ENCODE data around the gene SUCLA2. TPM values are rescaled to one million over a fixed set of nuclear protein-coding genes. Genes with fewer than 3 reads are reported as not detected.

SUCLA2 gene
- total RNA-seq, 1 experiment from 2014 or later, result 53.9 TPM

- no peak overlapping the region for H3K27ac Mint-ChIP-seq
- no peak for DNase-seq
- H2BK20ac ChIP-seq (ENCODE audit: low read depth, low read length, poor library complexity, severe bottlenecking), result no peak overlapping the region
Observed at GRCh38 chr13:48018637-48019036, 17.6 kb upstream of the SUCLA2 start.

More at GRCh38 chr13:48018637-48019036, 17.6 kb upstream of the SUCLA2 start:
- no peaks in the 10 kb centered on the region for H3K79me2 ChIP-seq (ENCODE audit: insufficient read depth, low read length)
- no peak overlapping the region for H4K8ac ChIP-seq (replicated peaks; ENCODE audit: insufficient read length, low read depth, low read length)
- H3K4me2 ChIP-seq (ENCODE audit: insufficient read depth, insufficient read length, low read length), result no peak overlapping the region
- no peak overlapping the region for H3K4ac ChIP-seq (ENCODE audit: low read depth, low read length)
- Mint-ChIP-seq H3K36me3 (ENCODE audit: insufficient read depth in 1 of 3, low read depth in 3 of 3) (no peaks in the 10 kb centered on the region; a peak in 3 of 7 replicates), H3K4me1 (no peaks in the 10 kb centered on the region), H3K4me3 (no peak overlapping the region), H3K27me3 (ENCODE audit: low read depth) (no peaks in the 10 kb centered on the region), H3K9me3 (peaks cover 0 to 6% of the 10 kb centered on the region in 2 experiments; a peak in 4 of 5 replicates)
- no peak overlapping the region for H3K56ac ChIP-seq (ENCODE audit: insufficient read length, low read depth, low read length)
- H3K9ac ChIP-seq (ENCODE audit: extremely low read depth, insufficient read length, low read length), result no peak overlapping the region
- H2BK15ac ChIP-seq (ENCODE audit: low read depth, low read length), result no peak overlapping the region
- H3K4me1 ChIP-seq (ENCODE audit: insufficient read depth, low read length), result no peaks in the 10 kb centered on the region
- no peak overlapping the region for H3K23ac ChIP-seq (ENCODE audit: insufficient read length, low read depth, low read length)
- H2BK120ac ChIP-seq (ENCODE audit: low read depth, low read length, poor library complexity, severe bottlenecking), result no peak overlapping the region
- no peak overlapping the region for H3K14ac ChIP-seq (ENCODE audit: insufficient read depth, low read length)
- WGBS (ENCODE audit: extremely low coverage, insufficient read length, low lambda C conversion rate), result no CpG with 5 or more reads among the region's 2 CpGs
- H3T11ph ChIP-seq (ENCODE audit: low read length), result no peak overlapping the region
- H2BK5ac ChIP-seq (ENCODE audit: insufficient read length, low read length), result no peak overlapping the region
- H2AK5ac ChIP-seq (ENCODE audit: insufficient read length, low read length), result no peak overlapping the region
- no peak overlapping the region for H2BK12ac ChIP-seq (ENCODE audit: insufficient read length, low read depth, low read length)
- no peak overlapping the region for H3K27ac ChIP-seq (ENCODE audit: insufficient read length, low read depth, low read length)
- TF ChIP-seq CTCF (conservative IDR thresholded peaks at IDR 0.05), result no peak
- no peaks in the 10 kb centered on the region for H3K79me1 ChIP-seq (ENCODE audit: insufficient read depth, low read depth, low read length, poor library complexity, severe bottlenecking)
- H3K27me3 ChIP-seq (ENCODE audit: insufficient read depth, low read length), result no peaks in the 10 kb centered on the region
- H2AFZ ChIP-seq (ENCODE audit: low read length), result no peak overlapping the region
- H3K23me2 ChIP-seq (ENCODE audit: insufficient read length, low read depth, low read length, poor library complexity, severe bottlenecking), result no peaks in the 10 kb centered on the region
- no peak overlapping the region for H4K5ac ChIP-seq (ENCODE audit: insufficient read length, low read depth, low read length)
- H4K20me1 ChIP-seq (ENCODE audit: control insufficient read depth, insufficient read depth, insufficient read length), result no peaks in the 10 kb centered on the region
- H3K18ac ChIP-seq (ENCODE audit: insufficient read length, low read depth, low read length), result no peak overlapping the region
- no peak overlapping the region for H4K91ac ChIP-seq (ENCODE audit: insufficient read length, low read depth, low read length)
- H3K9me3 ChIP-seq (ENCODE audit: control insufficient read depth, low read depth, low read length), result no peaks in the 10 kb centered on the region

Data from H9 (cell line).